Inferior parietal cortex (tissue), 1 donor: ENCODE results near the gene KDELR3.

Experiments used
- DNase-seq: peaks from one replicate; pipeline ENCODE4 v3.0.0-alpha.2; 2016; ENCODE audit errors: extremely low spot score

The KDELR3 gene

DNA sequence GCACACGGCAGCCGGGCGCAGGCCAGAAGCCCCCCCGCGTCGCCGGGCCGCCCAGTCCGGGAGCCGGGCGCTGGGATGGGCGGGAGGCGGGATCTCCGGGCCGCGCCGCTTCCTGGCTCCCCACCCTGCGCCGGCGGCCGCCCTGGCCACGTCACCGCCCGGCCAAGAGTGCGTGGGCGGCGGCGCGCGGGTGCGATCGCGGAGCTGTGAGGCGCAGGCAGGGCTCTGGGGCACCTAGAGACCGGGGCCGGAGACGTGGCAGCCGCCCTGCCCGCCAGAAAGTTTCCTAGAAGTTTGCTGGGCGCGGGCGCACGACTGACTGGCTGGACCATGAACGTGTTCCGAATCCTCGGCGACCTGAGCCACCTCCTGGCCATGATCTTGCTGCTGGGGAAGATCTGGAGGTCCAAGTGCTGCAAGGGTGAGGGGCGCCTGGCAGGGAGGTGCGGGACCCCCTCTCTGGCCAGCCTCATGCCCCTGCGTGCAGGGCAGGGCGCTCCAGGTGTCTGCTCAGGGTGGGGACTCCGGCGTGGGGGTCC is at the start of gene KDELR3:
KDELR3 (plus strand) TSS at position 193 of the 539 bp plus-strand sequence; CDS start at position 331, 138 bp downstream.
- DNase-seq: no peak

DNA sequence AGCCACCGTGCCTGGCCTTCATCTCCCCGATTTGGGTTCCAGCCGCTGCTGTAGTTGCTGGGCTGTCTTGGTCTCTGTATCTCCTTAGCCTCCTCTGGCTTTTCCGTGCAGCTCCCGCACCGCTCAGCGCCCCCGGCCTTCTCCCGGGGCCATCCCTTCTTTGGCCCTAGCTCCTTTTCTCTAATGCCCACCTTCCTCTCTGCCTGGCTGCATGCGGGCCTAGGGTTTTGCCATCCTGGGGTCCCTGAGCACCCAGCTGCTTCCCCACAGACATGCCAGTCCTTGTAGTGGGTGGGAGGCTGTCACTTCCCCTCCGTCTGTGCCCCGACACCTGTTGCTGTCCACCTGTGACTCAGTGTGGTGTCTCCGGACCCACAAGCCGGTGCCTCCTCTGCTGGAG is 49.3 kb upstream of the KDELR3 start:
- DNase-seq: no peak

DNA sequence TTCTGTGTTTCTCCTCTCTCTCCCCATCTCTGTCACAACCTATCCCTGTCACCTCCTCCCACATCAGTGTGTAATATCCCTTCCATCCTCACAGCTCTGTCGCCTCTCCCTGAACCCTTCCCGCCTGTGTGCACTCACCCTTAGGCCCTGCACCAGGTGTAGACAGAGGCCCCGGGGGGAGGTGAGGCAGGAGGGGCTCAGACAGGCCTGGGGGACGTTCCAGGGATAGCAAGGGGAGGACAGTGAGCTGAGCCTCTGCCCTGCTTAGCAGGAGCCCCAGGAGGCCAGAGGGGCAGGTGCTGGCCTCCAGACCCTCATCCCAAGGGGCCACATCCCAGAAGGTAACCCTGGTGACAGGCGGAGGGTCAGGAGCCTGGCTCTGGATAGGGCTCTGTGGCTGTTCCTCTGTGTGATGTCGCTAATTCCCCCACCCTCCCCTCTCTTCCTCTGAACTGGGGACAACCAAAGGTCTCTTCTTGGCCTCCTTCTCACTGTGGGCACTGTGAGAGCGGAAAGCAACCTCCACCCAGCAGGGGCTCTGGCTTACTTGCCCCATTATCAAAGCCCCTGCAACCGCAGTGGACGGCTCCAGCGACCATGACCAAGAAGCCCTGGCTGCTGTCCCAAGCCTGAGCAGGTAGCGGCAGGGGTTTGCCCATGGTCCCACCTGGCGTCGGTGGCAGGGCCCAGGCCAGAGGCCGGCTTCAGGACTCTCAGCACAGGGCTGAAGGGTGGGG is 48.6 kb upstream of the KDELR3 start:
- no peak for DNase-seq

DNA sequence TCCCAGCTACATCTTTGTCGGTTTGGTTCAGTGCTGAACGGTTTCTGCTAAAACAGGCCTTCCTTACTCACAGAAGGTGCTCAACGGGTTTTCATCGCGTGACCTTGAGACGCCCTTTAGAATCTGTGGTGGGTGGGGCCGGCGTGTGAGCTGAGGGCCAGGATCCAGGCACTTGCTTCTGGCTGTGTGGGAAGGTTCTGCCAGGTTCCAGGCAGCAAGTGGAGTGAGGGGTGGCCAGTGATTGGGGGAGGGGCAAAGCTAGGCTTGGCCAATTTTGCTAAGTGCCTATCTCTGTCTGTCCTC is 48.1 kb upstream of the KDELR3 start:
- no peak for DNase-seq

DNA sequence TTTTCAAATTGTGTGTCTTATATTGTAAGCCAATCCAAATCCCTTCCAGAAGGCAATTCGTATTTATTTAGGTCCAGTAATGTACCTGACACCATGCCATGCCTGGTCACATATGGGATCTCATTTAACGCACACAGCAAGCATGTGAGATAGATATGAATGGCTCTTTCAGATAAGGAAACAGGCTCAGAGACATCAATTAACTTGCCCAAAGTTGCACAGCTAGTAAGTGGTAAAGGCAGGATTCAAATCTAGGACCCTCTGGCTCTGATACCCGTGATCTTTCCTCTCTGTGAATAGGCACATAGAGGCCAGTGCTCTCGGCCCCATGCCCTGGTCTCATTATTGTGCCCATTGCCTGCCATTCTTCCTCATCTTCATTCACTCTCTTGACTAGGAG is 47.2 kb upstream of the KDELR3 start:
- no peak for DNase-seq

DNA sequence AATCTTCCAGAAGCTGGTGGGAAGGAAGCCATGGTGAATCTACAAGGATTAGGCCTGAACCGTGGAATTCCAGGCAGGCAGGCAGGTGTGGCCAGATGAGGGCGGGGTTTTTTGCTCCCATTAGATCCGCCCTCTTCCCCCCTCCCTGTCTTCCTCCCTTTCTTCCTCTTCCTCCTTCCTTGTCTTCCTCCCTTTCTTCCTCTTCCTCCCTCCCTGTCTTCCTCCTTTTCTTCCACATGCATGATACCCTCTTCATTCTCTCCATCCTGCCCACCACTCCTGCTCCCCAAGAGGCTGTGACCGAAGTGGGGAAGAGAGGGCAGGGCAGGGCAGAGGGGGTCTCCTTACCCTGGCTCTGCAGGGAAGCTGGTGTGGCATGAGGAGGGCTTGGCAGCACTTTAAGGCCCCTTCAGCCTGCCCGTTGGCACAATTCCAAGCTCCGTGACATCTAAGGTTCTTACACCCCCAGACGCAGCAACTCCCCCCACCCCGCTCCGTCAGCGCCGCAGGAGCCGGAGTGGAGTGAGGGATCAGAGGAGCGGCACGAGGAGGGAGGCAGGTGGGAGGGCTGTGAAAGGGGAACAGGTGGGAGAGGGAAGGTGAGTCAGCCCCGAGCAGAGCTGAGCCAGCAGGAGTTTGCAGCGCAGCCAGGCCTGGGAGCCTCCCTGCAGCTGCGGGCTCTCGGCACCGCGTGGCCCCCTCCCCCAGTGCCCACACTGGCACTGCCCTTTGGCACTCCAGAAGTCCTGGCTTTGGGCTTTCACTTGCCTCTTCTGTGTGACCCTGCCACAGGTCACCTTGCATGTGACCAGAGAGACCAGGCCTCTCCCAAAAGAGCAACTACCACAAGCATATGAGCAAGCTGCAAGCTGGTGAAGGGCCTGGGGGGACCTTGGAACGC is 45.0 kb upstream of the KDELR3 start:
- no peak for DNase-seq

DNA sequence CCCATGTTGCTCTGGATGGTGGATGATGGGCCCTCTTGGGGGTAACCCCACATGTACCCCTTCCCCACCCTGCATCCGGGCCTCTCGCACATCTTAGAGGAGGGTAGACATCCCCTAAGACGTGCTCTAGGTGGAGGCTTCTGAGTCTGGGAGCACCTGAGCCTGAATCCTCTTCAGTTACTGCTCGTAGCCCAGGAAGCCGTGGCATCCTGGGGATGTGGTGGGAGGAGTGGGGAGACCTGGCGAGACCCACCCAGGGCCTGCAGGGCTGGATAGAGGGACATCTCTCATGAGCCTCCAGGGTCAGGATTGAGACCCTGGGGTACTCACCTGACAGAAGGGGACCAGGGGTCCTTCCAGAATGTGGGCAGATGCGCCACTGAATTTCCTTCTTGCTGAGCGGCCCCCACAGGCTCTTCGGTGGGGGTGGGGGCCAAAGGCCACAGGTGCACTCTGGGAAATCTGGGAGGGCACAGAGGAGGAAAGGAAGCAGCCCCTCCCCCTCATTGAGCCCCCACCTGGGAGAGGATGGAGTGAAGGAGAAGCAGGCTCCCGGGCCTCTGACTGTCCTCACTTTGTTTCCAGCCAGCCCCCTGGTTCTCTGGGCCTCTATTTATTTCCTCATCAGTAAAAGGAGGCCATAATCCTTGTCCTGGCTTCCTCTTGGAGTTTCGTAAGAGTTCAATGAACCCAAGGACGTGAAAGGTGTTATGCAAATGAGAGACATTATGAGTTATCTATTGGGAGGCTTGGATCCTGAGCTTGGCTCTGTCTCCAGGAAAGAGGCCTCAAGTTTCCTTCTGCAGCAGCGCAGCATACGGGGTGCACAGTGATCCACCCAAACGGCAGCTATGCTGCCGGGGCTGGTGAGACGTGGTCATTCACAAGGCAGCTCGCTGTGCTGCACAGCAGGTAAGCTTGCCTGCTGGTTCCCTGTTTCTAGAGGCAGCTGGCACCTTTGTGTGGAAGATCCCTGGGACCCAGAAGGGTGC is 44.1 kb upstream of the KDELR3 start:
- no peak for DNase-seq

DNA sequence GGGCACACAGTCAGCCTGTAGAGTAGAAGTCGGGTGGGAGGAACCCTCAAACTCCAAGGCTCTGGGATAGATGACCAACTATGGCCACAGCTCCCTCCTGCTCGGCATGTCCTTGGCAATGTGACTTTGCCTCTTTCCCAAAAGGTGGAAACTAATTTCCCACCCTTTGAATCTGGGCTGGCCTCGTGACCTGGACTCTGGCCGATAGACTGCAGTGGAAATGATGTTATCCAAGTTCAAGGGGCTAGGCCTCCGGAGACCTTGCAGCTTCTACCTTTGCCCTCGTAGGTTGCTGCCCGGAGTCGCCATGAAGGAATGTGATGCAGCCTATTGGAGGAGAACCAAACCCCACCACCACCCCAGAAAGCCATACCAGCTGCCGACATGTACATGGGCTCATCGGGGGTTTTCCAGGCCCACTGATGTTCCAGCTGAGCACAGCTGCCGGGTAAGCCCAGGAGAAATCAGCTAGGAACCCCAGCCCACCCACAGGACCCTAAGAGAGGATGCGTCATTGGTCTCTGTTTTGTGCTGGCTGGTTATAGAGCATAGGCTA is 43.3 kb upstream of the KDELR3 start:
- DNase-seq: no peak

DNA sequence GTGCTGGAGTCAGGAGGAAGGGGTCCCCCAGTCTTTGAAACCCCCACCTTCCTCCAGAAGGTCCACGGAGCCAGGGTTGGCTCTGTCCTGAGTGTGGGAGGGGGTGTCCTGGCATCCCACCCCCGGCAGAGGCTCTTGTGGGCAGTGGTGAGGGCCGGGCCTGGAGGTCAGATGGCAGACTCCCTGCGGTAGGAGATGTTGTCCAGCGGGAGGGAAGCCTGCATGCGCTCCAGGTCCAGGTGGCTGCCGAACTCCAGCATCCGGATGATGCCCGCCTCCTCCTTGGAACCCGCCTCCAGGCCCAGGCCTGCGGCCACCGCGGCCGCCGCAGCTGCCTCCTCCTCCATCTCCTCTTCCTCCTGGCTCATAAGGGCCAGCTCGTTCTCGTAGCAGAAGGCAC is 41.3 kb upstream of the KDELR3 start:
- DNase-seq: no peak

DNA sequence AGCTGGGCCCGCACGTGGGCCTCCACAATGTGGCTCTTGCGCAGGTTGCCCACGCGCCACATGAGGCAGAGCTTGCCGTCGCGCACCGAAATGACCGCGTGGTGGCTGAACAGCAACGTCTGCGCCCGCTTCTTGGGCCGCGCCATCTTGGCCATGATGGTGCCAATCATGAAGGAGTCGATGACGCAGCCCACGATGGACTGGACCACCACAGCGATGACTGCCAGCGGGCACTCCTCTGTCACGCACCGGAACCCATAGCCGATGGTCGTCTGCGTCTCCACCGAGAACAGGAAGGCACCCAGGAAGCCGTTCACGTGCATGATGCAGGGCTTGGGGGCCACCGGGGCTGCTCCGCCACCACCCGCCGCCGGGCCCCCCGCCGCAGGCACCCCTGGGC is 40.4 kb upstream of the KDELR3 start:
- no peak for DNase-seq

DNA sequence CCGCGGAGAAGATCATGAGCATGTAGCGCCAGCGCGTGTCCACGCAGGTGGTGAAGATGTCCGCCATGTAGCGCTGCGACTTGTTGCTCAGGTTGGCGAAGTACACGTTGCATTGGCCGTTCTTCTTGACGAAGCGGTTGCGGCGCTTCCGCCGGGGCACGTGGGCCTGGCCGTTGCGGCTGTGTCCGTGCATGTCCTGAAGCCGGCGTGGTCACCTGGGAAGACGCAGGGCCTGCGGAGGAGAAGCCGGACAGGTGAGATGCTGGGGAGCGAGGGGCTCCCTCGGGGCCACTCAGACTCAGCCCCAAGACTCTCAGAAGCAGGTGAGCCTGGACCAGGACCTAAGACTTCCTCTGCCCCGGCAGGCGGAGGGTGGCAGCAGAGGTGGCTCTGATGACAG is 40.0 kb upstream of the KDELR3 start:
- no peak for DNase-seq

DNA sequence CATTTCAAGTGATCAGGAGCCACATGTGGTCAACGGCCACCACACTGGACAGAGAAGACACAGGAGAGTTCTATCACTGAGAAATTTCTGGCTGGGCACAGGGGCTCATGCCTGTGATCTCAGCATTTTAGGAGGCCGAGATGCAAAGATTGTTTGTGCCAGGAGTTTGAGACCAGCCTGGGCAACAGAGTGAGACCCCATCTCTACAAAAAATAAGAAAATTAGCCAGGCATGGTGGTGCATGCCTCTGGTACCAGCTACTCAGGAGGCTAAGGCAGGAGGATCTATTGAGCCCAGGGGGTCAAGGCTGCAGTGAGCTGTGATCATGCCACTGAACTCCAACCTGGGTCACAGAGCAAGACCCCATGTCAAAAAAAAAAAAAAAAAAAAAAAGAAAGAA is 39.2 kb upstream of the KDELR3 start:
- no peak for DNase-seq

DNA sequence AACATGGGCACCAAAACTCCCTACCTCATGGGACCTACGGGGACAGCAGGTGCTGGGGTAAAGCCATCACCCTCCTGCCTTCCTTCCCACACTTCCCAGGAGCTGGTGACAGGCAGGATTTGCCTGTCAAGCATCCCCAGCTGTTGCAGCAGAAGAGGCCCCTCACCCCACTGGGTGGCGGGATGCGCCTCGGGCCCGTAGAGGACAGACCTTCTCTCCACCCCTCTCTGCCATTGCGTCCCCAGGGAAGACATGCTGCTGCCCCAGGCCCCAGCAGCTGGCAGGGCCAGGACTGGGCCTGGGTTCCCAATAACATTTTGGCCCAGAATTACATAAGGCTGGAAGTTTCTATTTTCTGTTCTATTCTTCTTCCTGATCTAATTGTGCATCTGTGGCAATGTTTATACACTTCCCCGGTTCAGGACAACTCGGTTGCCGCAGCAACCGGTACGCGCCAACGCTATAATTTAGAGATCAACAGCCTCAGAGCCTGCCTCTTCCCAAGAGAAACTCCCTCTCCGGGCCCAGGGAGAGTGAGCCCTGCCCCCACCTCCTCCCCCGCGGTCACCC is 38.3 kb upstream of the KDELR3 start:
- no peak for DNase-seq

DNA sequence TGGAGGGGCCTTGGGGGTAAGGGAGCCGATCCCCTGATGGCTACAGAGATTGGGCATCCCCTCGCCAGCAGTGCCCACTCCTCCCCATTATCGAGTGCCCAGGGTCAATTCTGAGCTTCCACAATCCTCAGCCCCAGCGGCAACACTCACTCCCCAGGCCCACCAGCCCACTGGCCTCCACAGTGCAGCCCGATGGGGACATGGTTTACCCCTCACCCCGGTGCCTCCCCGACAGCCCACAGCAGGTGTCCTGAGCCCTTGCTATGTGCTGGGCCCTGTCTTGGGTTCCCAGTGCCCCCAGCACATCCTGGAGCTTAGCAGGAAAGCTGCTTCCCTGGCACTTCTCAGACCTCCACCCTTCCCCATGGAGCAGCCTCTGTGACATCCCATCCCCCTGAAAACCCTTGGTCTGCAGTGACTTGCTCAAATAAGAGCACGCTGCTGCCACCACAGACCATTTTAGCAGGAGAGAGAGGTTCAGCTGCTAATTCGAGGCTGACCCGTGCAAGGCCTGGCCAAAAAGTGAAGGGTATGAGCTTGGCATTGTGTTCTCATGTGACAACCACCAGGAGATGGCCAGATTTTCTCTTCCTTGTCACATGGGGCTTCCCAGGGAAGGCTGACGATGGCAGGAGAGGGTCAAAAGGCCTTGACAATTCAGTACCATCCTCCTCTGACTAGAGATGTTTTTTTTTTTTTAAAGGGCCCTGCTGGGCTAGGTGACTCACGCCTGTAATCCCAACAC is 36.5 kb upstream of the KDELR3 start:
- no peak for DNase-seq

DNA sequence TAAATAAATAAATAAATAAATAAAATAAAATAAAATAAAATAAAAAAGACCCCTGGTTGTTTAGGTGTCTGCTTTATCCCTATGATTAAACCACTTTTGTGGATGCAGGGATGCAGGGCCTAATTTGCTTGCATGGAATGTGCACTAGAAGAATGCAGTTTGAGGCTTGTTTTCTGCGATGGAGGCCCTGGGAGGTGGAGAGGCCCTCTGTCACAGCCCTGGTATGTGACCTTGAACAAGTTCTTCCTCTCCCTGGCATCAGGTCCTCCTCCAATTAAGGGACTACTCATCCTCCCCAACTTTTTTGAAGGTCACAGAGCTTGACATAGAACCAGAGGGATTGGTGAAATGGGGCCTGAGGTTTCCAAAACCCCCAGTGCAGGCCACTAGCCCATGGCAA is 35.6 kb upstream of the KDELR3 start:
- DNase-seq: no peak

DNA sequence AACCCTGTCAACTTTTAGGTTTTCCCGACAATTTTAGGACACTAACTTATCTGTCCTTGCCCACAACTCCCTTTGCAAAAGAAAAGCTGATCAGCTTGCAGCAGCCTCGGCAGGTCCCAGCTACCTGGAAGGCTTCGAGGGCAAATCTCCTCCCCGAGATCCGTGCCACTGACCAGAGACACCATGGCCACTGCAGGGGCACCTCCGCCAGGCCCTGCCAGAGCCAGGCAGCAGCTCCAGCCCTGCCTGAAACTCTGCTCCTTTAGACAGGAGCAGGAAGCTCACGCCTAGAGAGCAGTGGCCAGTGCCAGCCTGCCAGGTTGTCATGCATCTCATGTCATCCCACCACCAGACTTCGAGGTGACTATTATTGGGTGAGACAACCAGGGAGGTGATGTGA is 34.0 kb upstream of the KDELR3 start:
- no peak for DNase-seq

DNA sequence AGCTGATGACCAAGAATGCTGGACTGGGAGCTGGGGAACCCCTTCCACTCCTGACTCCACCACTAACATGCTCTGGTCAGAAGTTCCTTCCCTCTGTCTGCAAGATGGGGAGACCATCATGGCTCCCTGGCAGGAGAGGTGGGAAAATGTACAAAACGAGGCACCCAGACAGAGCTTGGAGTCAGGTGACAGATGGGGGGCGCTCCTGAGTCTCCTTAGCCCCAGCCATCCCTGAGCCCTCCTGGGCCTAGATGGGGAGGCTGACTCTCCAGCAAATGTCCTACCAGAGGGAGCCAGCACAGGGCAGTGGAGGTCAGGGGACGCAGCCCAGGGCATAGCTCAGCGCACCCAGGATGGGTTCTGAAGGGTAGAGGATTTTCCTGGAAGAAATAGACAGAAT is 32.9 kb upstream of the KDELR3 start:
- no peak for DNase-seq

DNA sequence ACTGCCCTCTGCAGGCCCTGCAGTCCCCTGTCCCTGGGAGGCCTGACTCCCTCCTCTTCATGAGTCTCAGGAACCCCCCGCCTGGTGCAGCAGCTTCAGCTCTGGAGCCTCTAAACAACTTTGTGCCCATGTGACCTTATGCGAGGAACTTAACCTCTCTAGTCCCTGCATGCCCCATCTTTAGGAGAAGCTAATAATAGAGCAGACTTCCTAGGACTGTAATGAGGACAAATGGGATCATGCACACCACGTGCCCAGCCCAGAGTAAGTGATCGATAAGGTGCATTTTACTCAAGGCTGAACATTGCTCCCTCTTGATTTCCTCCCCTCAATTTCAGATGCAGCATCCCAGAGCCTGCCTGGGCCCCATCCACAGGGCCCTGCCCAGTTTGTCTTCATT is 31.9 kb upstream of the KDELR3 start:
- no peak for DNase-seq

DNA sequence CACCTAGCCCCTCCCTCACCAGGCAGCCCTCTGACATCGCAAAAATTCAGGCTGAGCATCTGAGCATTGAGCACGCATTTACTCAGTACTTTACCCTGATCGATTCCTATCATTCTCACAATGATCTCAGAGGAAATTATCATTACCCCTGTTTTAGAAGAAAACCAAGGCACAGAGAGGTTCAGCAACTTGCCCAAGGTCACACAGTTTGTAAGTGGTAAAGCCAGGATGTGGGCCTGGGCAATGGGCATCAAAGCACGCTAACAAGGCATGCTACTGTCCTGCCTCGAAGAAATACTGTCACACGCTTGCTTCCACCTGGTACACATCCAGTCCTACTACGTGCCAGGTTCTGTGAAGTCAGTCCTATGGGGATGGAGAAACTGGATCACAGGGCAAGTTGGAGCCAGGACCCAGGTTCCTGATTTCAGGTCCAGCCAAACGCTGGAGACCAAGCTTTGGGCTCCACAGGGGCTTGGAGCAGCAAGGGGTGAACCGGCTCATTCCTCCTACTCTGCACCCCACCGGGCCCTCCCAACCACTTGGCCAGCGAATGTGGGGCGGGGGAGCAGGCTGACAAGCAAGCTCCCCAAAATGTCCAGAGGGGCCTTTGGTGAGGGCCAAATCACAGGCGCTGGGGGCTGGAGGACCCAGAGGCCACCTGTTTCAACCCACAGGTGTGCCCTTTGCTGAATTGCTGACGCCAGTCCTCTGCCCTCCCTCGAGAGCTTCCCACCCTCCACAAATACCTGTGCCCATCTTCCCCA is 31.1 kb upstream of the KDELR3 start:
- no peak for DNase-seq

DNA sequence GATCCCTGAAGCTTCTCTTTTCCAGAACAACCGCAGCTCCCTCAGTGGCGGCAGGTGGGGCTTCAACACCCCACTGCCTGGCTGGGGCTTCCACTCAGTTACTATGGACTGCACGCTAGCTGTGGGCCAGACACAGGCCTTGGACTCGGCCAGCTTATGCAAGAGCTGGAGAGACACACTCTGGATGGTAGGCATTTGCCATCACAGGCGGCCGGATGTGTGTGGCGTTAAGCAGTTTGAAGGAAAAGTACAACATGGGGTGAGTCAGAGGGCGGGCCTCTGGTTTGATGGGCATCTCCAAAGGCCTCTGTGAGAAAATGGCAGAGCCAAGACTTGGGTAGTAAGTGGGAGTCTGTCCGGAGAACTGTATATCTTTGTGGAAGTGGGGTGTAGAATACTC is 30.5 kb upstream of the KDELR3 start:
- DNase-seq: no peak
